IMR-90 (cell line): Measurements from ENCODE around the gene NMBR. TPM values are rescaled to one million over a fixed set of nuclear protein-coding genes. Genes with fewer than 3 reads are reported as not detected.

Source experiments
- ATAC-seq: fragments of 200-7000 bp; cut with Tn5 transposase; 2 replicates; pipeline ENCODE4 v1.9.1; 2020; ENCODE audit warnings: low read depth, mild to moderate bottlenecking, moderate library complexity
- BruUV-seq: library from RNA; stranded (reverse); fragments of 400-500 nt; replicated peaks from 2 replicates; lab custom pipeline; 2021; lab: Mats Ljungman, UMichigan
- CTCF ChIA-PET: fragments of 300-600 bp; formaldehyde crosslinking; extraction: SDS; loops from one replicate; lab custom pipeline; 2021; ENCODE audit warnings: antibody characterized with exemption; lab: Yijun Ruan, JAX
- POLR2A ChIA-PET: fragments of 300-600 bp; sonication (Branson Sonifier 250); formaldehyde crosslinking; loops from one replicate; lab custom pipeline; 2022; ENCODE audit warnings: antibody characterized with exemption; ENCODE audit not compliant: unreplicated experiment; lab: Charles Lee
- DNase-seq: peaks from one replicate; pipeline ENCODE4 v3.0.0; 2013
- H2AFZ ChIP-seq: replicated peaks from 2 replicates; pipeline ENCODE3; 2013; ENCODE audit warnings: low read length, mild to moderate bottlenecking; ENCODE audit not compliant: poor library complexity
- H2AK5ac ChIP-seq: 2 replicates; pipeline ENCODE4 v1.6.1; 2013; ENCODE audit warnings: low read depth, low read length, inconsistent platforms
- H2AK9ac ChIP-seq: replicated peaks from 2 replicates; pipeline ENCODE3; 2013; ENCODE audit warnings: mild to moderate bottlenecking, low read depth, low read length, moderate library complexity; ENCODE audit not compliant: poor library complexity
- H2BK120ac ChIP-seq: 2 replicates; pipeline ENCODE4 v1.6.1; 2013; ENCODE audit warnings: low read depth, low read length, inconsistent platforms
- H2BK15ac ChIP-seq: 3 replicates; pipeline ENCODE4 v1.6.1; 2013; ENCODE audit warnings: low read depth, low read length, inconsistent platforms
- H2BK20ac ChIP-seq: 2 replicates; pipeline ENCODE4 v1.6.1; 2013; ENCODE audit warnings: low read depth, mild to moderate bottlenecking, inconsistent platforms, low read length, moderate library complexity
- H2BK5ac ChIP-seq: 2 replicates; pipeline ENCODE4 v1.6.1; 2013; ENCODE audit warnings: mild to moderate bottlenecking, low read depth, low read length, inconsistent platforms; ENCODE audit not compliant: poor library complexity, severe bottlenecking
- H3K14ac ChIP-seq: replicated peaks from 2 replicates; pipeline ENCODE4 v1.6.1; 2013; ENCODE audit warnings: low read depth, low read length, inconsistent platforms
- H3K18ac ChIP-seq: 2 replicates; pipeline ENCODE4 v1.6.1; 2013; ENCODE audit warnings: low read depth, low read length, control low read depth
- H3K23ac ChIP-seq: 2 replicates; pipeline ENCODE4 v1.6.1; 2013; ENCODE audit warnings: low read depth, low read length, inconsistent platforms
- H3K27ac ChIP-seq: 2 replicates; pipeline ENCODE4 v1.5.1; 2013; ENCODE audit warnings: mild to moderate bottlenecking, control low read depth, low read length; ENCODE audit not compliant: insufficient read depth
- H3K27me3 ChIP-seq: 2 replicates; pipeline ENCODE4 v1.6.1; 2013; ENCODE audit warnings: low read length; ENCODE audit not compliant: control insufficient read depth, insufficient read depth
- H3K36me3 ChIP-seq: 2 replicates; pipeline ENCODE4 v1.6.1; 2013; ENCODE audit warnings: low read length, mixed read lengths; ENCODE audit not compliant: control insufficient read depth, insufficient read depth
- H3K4ac ChIP-seq: 2 replicates; pipeline ENCODE4 v1.6.1; 2013; ENCODE audit warnings: low read depth, low read length, inconsistent platforms
- H3K4me1 ChIP-seq: 2 replicates; pipeline ENCODE4 v1.6.1; 2013; ENCODE audit warnings: low read length, mixed read lengths; ENCODE audit not compliant: control insufficient read depth, insufficient read depth
- H3K4me2 ChIP-seq: 2 replicates; pipeline ENCODE4 v1.6.1; 2013; ENCODE audit warnings: low read depth, mild to moderate bottlenecking, control low read depth, low read length, moderate library complexity
- H3K4me3 ChIP-seq: 2 replicates; pipeline ENCODE4 v1.5.1; 2013; ENCODE audit warnings: low read depth, mild to moderate bottlenecking, control low read depth, low read length, moderate library complexity; ENCODE audit not compliant: insufficient read depth
- H3K56ac ChIP-seq: 2 replicates; pipeline ENCODE4 v1.6.1; 2013; ENCODE audit warnings: low read length, inconsistent platforms; ENCODE audit not compliant: insufficient read depth; ENCODE audit errors: extremely low read depth
- H3K79me1 ChIP-seq, 2 experiments: 2 replicates each; pipeline ENCODE4 v1.6.1; 2013; ENCODE audit warnings: low read length in 2 of 2, inconsistent platforms in 1 of 2, low read depth in 1 of 2
- H3K9ac ChIP-seq: 2 replicates; pipeline ENCODE4 v1.6.1; 2013; ENCODE audit warnings: low read depth, low read length, control low read depth
- H3K9me1 ChIP-seq: 2 replicates; pipeline ENCODE4 v1.6.1; 2013; ENCODE audit warnings: low read length, inconsistent platforms; ENCODE audit not compliant: insufficient read depth
- H3K9me3 ChIP-seq: 2 replicates; pipeline ENCODE4 v1.6.1; 2013; ENCODE audit warnings: low read length; ENCODE audit not compliant: control insufficient read depth, insufficient read depth
- H4K20me1 ChIP-seq: 2 replicates; pipeline ENCODE4 v1.6.1; 2013; ENCODE audit warnings: low read length, inconsistent platforms; ENCODE audit not compliant: insufficient read depth
- H4K5ac ChIP-seq: 2 replicates; pipeline ENCODE4 v1.6.1; 2013; ENCODE audit warnings: mild to moderate bottlenecking, low read depth, low read length, control low read depth
- H4K8ac ChIP-seq, 2 experiments: 2 replicates each; pipeline ENCODE4 v1.6.1; 2013; ENCODE audit warnings: low read depth in 2 of 2, low read length in 2 of 2, control low read depth in 1 of 2, inconsistent platforms in 1 of 2
- H4K91ac ChIP-seq: 2 replicates; pipeline ENCODE4 v1.6.1; 2013; ENCODE audit warnings: low read depth, low read length, inconsistent platforms; ENCODE audit not compliant: insufficient read depth
- BHLHE40 ChIP-seq: fragments of 150-350 bp; IDR thresholded peaks from 2 replicates; pipeline ENCODE4 v1.6.1; 2016; ENCODE audit warnings: mild to moderate bottlenecking, low read depth, low read length
- CEBPB ChIP-seq: IDR thresholded peaks from 2 replicates; pipeline ENCODE4 v1.6.1; 2012; ENCODE audit warnings: low read depth, low read length, improper control_type of control experiment
- CHD1 ChIP-seq: IDR thresholded peaks from 2 replicates; pipeline ENCODE4 v1.6.1; 2012; ENCODE audit warnings: low read depth, low read length, improper control_type of control experiment
- ELK1 ChIP-seq: fragments of 150-350 bp; IDR thresholded peaks from 2 replicates; pipeline ENCODE4 v1.6.1; 2016; ENCODE audit warnings: low read depth, mild to moderate bottlenecking, low read length, moderate library complexity, borderline replicate concordance
- FOS ChIP-seq: fragments of 150-350 bp; IDR thresholded peaks from 2 replicates; pipeline ENCODE4 v1.6.1; 2016; ENCODE audit warnings: low read depth, low read length
- MAFK ChIP-seq: IDR thresholded peaks from 2 replicates; pipeline ENCODE4 v1.6.1; 2012; ENCODE audit warnings: low read depth, low read length, improper control_type of control experiment
- MAZ ChIP-seq: IDR thresholded peaks from 2 replicates; pipeline ENCODE4 v1.6.1; 2012; ENCODE audit warnings: low read depth, mild to moderate bottlenecking, low read length, improper control_type of control experiment, moderate library complexity, borderline replicate concordance
- MXI1 ChIP-seq: IDR thresholded peaks from 2 replicates; pipeline ENCODE4 v1.6.1; 2012; ENCODE audit warnings: low read depth, mild to moderate bottlenecking, low read length, moderate library complexity, borderline replicate concordance
- NFE2L2 ChIP-seq: fragments of 150-350 bp; IDR thresholded peaks from 2 replicates; pipeline ENCODE4 v1.6.1; 2016; ENCODE audit warnings: low read depth, mild to moderate bottlenecking, low read length
- POLR2A ChIP-seq: IDR thresholded peaks from 2 replicates; pipeline ENCODE4 v1.6.1; 2012; ENCODE audit warnings: mild to moderate bottlenecking, low read depth, low read length
- RCOR1 ChIP-seq: IDR thresholded peaks from 2 replicates; pipeline ENCODE4 v1.6.1; 2012; ENCODE audit warnings: mild to moderate bottlenecking, low read length, improper control_type of control experiment; ENCODE audit not compliant: insufficient replicate concordance
- SMC3 ChIP-seq: fragments of 150-350 bp; IDR thresholded peaks from 2 replicates; pipeline ENCODE4 v1.6.1; 2016; ENCODE audit warnings: low read depth, mild to moderate bottlenecking, antibody characterized with exemption, low read length, moderate library complexity
- USF2 ChIP-seq: fragments of 150-350 bp; IDR thresholded peaks from 2 replicates; pipeline ENCODE4 v1.6.1; 2017; ENCODE audit warnings: mild to moderate bottlenecking, antibody characterized with exemption, low read length, low read depth
- WGBS, 2 experiments: methylation state at CpG; one replicate each; pipeline versions ENCODE4 v1.1.5 to v1.1.7; 2013; ENCODE audit warnings: missing lambda C conversion rate in 2 of 2; ENCODE audit not compliant: insufficient read length in 1 of 2; ENCODE audit errors: extremely low coverage in 2 of 2; 5-methylcytosine and 5-hydroxymethylcytosine counted together
- dilution Hi-C: fragments of 300-500 bp; cut with HindIII; formaldehyde crosslinking; loops from one replicate; pipeline ENCODE4 v1.14.3; 2018; ENCODE audit warnings: low sequenced_read_pairs; ENCODE audit not compliant: unreplicated experiment
- in situ Hi-C: fragments of 300-500 bp; cut with MboI; formaldehyde crosslinking; loops from 3 replicates; pipeline ENCODE4 v1.14.3; 2019; ENCODE audit warnings: low sequenced_read_pairs, inconsistent platforms, mixed read lengths
- intact Hi-C: fragments of 100-400 bp; cut with micrococcal nuclease; formaldehyde crosslinking; loops from 2 replicates; pipeline ENCODE4 v1.10.0; 2022
- polyA plus RNA-seq, 3 experiments: library from polyadenylated mRNA; depleted of rRNA; stranded (reverse); fragments of >200 nt; gene quantifications; 2 replicates each; pipeline ENCODE4 v1.2.3, GENCODE V29; 2012; ENCODE audit warnings: low replicate concordance in 1 of 3
- total RNA-seq: library from RNA; depleted of rRNA; stranded (reverse); fragments of >200 nt; gene quantifications from 2 replicates; pipeline ENCODE4 v1.2.3, GENCODE V29; 2012
- TF ChIP-seq, protein P1 (sequence below): conservative IDR thresholded peaks from 2 replicates; pipeline ENCODE4 v1.5.1; 2012; ENCODE audit warnings: mild to moderate bottlenecking, low read depth, low read length, improper control_type of control experiment

NMBR gene
- total and polyA plus RNA-seq, 2 of the 4 experiments (the other 2 are of a cell fraction): not detected

DNA sequence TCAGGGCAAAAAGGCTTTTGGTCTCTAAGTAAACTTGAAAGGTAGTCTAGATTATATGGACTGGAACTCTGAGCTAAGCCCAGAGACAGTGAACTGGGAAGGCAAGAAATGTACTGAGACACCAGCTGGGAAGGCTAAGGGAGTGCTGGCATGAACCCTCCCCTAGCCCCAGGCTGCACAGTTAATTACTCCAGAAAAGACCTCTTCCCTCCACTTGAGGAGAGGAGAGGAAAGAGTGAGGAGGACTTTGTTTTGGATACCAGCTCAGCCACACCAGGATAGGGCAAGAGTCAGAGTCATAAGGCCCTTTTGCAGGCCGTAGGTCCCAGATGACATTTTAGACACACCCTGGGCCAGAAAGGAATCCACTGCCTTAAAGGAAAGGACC lies 98.3 kb downstream of the NMBR start:
- TF ChIP-seq FOS: no peak
- TF ChIP-seq POLR2A: no peak
- TF ChIP-seq MAZ: no peak
- no peak for TF ChIP-seq MAFK
- TF ChIP-seq SMC3: no peak
- TF ChIP-seq, protein P1, sequence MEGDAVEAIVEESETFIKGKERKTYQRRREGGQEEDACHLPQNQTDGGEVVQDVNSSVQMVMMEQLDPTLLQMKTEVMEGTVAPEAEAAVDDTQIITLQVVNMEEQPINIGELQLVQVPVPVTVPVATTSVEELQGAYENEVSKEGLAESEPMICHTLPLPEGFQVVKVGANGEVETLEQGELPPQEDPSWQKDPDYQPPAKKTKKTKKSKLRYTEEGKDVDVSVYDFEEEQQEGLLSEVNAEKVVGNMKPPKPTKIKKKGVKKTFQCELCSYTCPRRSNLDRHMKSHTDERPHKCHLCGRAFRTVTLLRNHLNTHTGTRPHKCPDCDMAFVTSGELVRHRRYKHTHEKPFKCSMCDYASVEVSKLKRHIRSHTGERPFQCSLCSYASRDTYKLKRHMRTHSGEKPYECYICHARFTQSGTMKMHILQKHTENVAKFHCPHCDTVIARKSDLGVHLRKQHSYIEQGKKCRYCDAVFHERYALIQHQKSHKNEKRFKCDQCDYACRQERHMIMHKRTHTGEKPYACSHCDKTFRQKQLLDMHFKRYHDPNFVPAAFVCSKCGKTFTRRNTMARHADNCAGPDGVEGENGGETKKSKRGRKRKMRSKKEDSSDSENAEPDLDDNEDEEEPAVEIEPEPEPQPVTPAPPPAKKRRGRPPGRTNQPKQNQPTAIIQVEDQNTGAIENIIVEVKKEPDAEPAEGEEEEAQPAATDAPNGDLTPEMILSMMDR: no peak
- no peak for TF ChIP-seq CEBPB
- TF ChIP-seq BHLHE40: no peak
- no peak for TF ChIP-seq ELK1
- TF ChIP-seq CHD1: no peak
- no peak for TF ChIP-seq NFE2L2
- no peak for TF ChIP-seq MXI1
- no peak for TF ChIP-seq RCOR1
- no peak for TF ChIP-seq USF2
- H3K56ac ChIP-seq: no peak overlapping the region
- no TSS peak for BruUV-seq
- H3K14ac ChIP-seq: no peak overlapping the region
- no peak overlapping the region for H2AFZ ChIP-seq
- POLR2A ChIA-PET: no interaction called here
- H3K36me3 ChIP-seq: no peaks in the 10 kb centered on the region
- DNase-seq (no peak), ATAC-seq (no peak)
- H3K27me3 ChIP-seq: no peaks in the 10 kb centered on the region
- no peak overlapping the region for H4K5ac ChIP-seq
- H3K9me1 ChIP-seq: no peaks in the 10 kb centered on the region
- H3K27ac ChIP-seq: no peak overlapping the region
- in situ Hi-C loops (no loop called here), intact Hi-C loops (no loop called here), dilution Hi-C loops (no loop called here)
- H3K9me3 ChIP-seq: no peaks in the 10 kb centered on the region; the same call in 1 of the 2 replicates
- H3K23ac ChIP-seq: no peak overlapping the region
- H2BK20ac ChIP-seq: no peak overlapping the region
- no CpG with 5 or more reads among the region's 1 CpG for WGBS, 2 experiments
- no peak overlapping the region for H3K4ac ChIP-seq
- no peak overlapping the region for H2AK5ac ChIP-seq
- H4K91ac ChIP-seq: no peak overlapping the region
- H3K4me1 ChIP-seq: no peaks in the 10 kb centered on the region
- no peak overlapping the region for H3K18ac ChIP-seq
- no peak overlapping the region for H2BK5ac ChIP-seq
- H3K4me3 ChIP-seq: no peak overlapping the region
- no peak overlapping the region for H2BK120ac ChIP-seq
- H3K79me1 ChIP-seq: no peaks in the 10 kb centered on the region
- no peaks in the 10 kb centered on the region for H4K20me1 ChIP-seq
- H3K9ac ChIP-seq: no peak overlapping the region
- CTCF ChIA-PET: no interaction called here
- no peak overlapping the region for H3K4me2 ChIP-seq
- no peak overlapping the region for H2AK9ac ChIP-seq
- H2BK15ac ChIP-seq: no peak overlapping the region
- no peak overlapping the region for H4K8ac ChIP-seq
